Epithelial cell of proximal tubule (primary cell): ENCODE measurements around the gene ACOXL. TPM values are rescaled to one million over a fixed set of nuclear protein-coding genes. Genes with fewer than 3 reads are reported as not detected.
A peak's percentile ranks its signal among the peaks of the same experiment; 100 is the strongest.

Experiments used
- DNase-seq: peaks from one replicate; pipeline ENCODE4 v3.0.0-alpha.2; 2011; ENCODE audit warnings: low read depth
- H3K4me3 ChIP-seq: 2 replicates; pipeline ENCODE4 v1.5.1; 2011; ENCODE audit warnings: low read depth, mild to moderate bottlenecking, low read length
- total RNA-seq: library from RNA; depleted of rRNA; stranded (reverse); fragments of >200 nt; gene quantifications from 2 replicates; pipeline ENCODE4 v1.2.3, GENCODE V29; 2015
- TF ChIP-seq, protein P1 (sequence below): conservative IDR thresholded peaks from 2 replicates; pipeline ENCODE4 v1.5.1; 2012; ENCODE audit warnings: low read depth, mild to moderate bottlenecking, low read length

The ACOXL gene
- total RNA-seq, 1 donor from 2014 or later, result 0.06 TPM

DNA sequence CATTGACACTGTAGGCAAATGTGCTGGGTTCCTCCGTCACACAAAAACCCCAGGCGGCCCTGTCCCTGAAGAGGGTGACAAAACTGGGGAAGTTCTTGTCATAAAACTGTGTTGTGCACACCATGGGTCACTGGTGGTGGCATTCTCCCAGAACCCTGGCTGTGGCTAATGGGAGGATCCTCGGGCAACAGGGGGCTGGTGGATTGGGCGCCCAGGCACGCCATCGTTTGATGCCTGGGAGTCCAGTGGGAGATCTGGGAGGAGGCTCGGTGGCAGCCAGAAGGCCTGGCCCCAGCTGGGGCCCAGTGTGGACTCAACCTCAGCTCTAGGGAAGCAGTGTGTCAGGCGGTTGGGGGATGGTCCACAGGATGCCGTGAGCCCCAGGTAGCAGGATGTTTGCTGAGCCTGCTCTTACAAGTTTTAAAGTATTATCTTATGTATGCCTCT, 140.7 kb downstream of the ACOXL start:
- TF ChIP-seq, protein P1, sequence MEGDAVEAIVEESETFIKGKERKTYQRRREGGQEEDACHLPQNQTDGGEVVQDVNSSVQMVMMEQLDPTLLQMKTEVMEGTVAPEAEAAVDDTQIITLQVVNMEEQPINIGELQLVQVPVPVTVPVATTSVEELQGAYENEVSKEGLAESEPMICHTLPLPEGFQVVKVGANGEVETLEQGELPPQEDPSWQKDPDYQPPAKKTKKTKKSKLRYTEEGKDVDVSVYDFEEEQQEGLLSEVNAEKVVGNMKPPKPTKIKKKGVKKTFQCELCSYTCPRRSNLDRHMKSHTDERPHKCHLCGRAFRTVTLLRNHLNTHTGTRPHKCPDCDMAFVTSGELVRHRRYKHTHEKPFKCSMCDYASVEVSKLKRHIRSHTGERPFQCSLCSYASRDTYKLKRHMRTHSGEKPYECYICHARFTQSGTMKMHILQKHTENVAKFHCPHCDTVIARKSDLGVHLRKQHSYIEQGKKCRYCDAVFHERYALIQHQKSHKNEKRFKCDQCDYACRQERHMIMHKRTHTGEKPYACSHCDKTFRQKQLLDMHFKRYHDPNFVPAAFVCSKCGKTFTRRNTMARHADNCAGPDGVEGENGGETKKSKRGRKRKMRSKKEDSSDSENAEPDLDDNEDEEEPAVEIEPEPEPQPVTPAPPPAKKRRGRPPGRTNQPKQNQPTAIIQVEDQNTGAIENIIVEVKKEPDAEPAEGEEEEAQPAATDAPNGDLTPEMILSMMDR, result no peak
- H3K4me3 ChIP-seq, result no peak overlapping the region
- DNase-seq, result no peak

DNA sequence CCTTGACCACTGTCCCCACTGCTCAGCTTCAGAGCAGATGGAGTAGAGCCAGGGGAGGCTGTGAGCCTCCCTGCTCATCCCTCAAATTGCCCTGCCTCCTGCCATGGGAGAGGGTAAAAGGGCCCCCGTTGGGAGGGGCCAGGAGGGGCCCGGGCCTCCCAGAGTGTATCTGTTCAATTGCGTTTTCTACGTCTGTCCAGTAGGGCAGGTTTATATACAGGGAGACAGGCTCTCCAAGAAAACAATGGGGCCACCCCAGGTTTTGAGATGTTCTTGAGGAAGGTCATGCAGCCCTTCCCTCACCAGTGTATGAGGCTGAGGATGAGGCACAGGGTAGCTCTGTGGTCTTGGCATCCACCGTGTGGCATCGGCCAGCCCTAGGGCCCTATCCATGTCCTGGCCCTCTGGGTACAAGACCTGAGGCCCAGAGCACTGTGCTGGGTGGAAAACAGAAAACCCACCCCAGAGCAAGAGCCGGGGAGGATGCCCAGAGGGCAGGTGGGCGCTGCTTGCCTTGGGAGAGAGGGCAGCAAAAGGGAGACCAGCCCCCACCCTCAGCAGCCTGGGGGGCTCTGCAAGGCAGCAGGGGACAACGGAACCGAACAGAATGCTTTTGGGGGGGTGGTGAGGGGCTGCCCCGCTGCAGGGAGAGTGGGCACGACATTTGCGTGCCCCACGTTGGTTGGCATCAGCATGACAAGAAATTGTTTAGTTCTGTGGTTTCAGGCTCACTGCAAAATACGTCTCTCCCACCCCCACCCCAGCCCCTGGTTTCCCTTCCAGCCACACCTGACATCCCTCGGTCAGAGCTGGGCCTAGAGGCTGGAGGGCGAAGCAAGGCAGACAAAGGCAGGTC, 141.5 kb downstream of the ACOXL start:
- H3K4me3 ChIP-seq, result no peak overlapping the region
- TF ChIP-seq, protein P1, result no peak
- DNase-seq, result no peak

DNA sequence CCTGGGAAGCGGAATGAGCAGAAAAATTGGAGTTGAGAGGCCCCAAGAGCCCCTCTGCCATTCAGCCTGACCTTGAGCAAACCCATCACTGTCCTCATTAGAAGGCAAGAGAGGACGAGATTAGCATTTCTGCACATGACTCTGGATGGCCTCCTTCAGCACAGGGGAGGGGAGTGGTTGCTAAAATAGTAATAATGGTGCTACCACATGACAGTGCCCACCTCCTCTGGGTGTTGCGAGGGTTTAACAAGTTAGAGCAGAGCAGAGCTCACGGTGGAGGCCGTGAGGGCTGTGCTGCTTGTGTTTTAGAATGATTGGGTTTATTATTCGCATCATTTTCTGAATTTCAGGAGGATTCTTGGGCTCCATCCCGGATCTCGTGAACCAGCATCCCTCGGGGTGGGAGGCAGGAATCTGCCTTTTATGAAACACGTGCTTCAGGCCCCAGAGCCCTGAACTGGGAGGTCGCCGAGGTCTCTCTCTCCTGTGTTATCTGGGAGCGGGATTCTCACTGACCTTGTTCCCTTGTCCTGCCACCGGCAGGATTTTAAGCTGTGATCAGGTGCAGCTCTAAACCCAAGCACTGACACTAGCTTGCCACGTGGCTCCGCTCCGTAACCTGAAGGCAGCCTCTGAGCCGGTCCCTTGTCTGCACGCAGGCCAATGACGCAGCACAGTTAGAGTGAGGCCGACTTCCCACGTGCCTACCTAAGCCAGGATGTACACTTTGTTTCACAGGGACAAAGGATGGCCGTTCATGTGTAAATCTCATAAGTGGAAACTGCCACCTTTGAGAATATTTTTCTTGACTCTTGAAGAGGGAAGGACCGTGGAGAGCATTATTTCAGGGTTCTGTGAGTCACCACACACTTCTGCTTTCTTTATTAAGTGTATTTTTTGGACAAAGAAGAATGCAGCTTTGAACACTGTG, 142.3 kb downstream of the ACOXL start:
- H3K4me3 ChIP-seq, result no peak overlapping the region
- TF ChIP-seq, protein P1, result no peak
- no peak for DNase-seq

- TF ChIP-seq, protein P1, result no peak
- no peak overlapping the region for H3K4me3 ChIP-seq
- DNase-seq, result no peak
Observed at GRCh38 chr2:110875384-110875725, 143.0 kb downstream of the ACOXL start.

DNA sequence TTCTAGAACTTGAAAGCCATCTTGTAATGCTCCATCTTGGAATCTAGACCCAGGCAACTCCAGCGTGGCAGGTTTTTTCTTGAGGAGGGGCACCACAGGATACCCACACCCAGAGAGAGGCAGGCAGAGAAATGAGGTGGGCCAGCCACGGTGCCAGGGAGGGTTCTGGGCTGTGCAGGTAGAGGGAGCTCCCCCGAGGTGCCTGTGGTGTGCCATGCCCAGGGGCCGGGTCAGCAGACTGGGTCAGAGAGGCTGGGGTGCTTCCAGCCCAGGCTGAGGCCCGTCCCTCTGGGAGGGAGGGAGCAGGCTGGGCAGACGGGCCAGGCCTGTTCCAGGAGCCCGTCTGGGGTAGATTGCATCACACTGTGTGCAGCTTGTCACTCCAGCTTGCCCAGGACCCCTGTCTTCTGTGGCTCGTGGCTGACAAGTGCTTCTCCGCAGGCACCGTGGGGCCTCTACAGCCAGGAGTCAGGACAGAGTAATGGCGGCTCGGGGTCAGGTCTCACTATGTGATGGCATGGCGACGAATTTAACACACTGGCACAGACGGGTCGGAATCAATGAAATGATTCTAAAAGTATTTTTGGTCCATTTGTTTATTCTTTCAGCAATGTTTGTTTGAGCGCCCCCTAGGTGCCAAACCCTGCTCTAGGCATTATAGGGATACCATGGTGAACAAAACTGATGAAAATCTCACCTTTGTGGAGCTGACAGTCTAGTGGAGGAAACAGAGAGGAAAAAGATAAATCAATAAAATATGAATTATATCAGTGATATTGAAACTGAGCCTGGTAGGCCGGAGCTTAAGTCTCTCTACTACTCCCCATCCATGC, 144.0 kb downstream of the ACOXL start:
- TF ChIP-seq, protein P1, result peak; percentile 35
- DNase-seq, result no peak

DNA sequence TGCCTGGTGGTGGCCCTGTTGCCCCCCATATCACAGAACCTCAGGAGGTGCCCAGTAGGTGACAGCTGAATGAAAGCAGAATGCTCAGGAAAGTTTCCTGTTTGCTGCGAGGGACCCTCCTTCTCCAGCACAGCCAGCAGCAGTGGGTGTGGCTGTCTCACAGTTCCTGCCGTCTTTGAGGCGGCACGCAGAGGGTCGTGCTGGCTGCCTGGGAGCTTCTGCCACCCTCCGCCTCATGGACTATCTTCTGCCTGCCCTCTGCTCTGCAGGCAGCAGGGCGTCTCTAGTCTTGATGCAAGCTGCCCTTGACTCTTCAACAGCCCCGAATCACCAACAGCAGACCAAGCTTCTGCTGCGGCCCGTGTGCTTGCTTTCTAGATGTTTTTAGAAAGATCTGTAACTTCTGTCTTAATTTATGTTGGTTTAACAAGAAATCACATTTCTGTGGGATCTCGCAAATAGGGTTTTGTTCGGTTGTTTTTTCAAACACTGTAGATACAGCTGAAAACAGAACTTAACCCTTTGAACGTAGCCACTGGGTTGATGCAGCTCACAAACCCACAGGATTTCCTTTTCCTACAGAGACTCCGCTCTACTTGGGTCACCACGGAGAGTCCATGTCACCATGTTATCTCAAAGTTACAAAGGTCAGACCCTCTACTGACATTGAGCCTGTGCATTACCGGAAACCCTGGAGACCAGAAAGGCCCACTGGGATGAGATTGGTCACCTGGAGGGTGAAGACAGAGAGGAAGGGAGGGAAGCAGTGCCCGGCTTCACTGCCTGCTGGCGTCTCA, 144.9 kb downstream of the ACOXL start:
- TF ChIP-seq, protein P1, result no peak
- DNase-seq, result no peak
- H3K4me3 ChIP-seq, result no peak overlapping the region

More for the DNA sequence above, 144.0 kb downstream of the ACOXL start:
- no peak overlapping the region for H3K4me3 ChIP-seq
